ENCODE measurements around the gene SHLD3.

Gene SHLD3

GRCh38 chr5:65651144-65651543 lies 26.3 kb downstream of the SHLD3 start (continued):
- TF ChIP-seq MZF1 (tag by site-specific recombination; IDR thresholded peaks at IDR 0.05; ENCODE audit: borderline replicate concordance) (no peak), ZNF514 (tag by site-specific recombination; IDR thresholded peaks at IDR 0.05) (no peak)

GRCh38 chr5:65654713-65655112 lies 29.9 kb downstream of the SHLD3 start:
- H3K36me3 ChIP-seq (ENCODE audit: control insufficient read depth in 2 of 2, insufficient read depth in 1 of 2, low read length in 2 of 2), result peaks cover 0 to 20% of the 10 kb centered on the region in 2 experiments; a peak in 2 of 3 replicates
- no peaks in the 10 kb centered on the region for H3K9me3 ChIP-seq (ENCODE audit: control insufficient read depth, insufficient read depth, low read depth, low read length)
- H3K27ac ChIP-seq (ENCODE audit: extremely low read depth, low read depth, low read length), result no peak overlapping the region
- CTCF ChIA-PET, result no interaction called here
- no peak overlapping the region for H3K4me3 ChIP-seq (ENCODE audit: low read depth, low read length)
- no peak for TF ChIP-seq ZNF10 (tag by site-specific recombination; IDR thresholded peaks at IDR 0.05)
- no peak for TF ChIP-seq PRDM4 (tag by site-specific recombination; IDR thresholded peaks at IDR 0.05)
- TF ChIP-seq OVOL3 (tag by site-specific recombination; IDR thresholded peaks at IDR 0.05), result no peak
- TF ChIP-seq ZNF621 (tag by site-specific recombination; IDR thresholded peaks at IDR 0.05), result no peak
- no peak for TF ChIP-seq ZNF132 (tag by site-specific recombination; IDR thresholded peaks at IDR 0.05; ENCODE audit: borderline replicate concordance)
- TF ChIP-seq, protein P1, sequence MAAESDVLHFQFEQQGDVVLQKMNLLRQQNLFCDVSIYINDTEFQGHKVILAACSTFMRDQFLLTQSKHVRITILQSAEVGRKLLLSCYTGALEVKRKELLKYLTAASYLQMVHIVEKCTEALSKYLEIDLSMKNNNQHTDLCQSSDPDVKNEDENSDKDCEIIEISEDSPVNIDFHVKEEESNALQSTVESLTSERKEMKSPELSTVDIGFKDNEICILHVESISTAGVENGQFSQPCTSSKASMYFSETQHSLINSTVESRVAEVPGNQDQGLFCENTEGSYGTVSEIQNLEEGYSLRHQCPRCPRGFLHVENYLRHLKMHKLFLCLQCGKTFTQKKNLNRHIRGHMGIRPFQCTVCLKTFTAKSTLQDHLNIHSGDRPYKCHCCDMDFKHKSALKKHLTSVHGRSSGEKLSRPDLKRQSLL (tag by site-specific recombination; IDR thresholded peaks at IDR 0.05), result no peak
- no peak for TF ChIP-seq ZNF311 (tag by site-specific recombination; IDR thresholded peaks at IDR 0.05; ENCODE audit: borderline replicate concordance)
- TF ChIP-seq, protein P2, sequence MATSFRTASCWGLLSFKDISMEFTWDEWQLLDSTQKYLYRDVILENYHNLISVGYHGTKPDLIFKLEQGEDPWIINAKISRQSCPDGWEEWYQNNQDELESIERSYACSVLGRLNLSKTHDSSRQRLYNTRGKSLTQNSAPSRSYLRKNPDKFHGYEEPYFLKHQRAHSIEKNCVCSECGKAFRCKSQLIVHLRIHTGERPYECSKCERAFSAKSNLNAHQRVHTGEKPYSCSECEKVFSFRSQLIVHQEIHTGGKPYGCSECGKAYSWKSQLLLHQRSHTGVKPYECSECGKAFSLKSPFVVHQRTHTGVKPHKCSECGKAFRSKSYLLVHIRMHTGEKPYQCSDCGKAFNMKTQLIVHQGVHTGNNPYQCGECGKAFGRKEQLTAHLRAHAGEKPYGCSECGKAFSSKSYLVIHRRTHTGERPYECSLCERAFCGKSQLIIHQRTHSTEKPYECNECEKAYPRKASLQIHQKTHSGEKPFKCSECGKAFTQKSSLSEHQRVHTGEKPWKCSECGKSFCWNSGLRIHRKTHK (tag by site-specific recombination; IDR thresholded peaks at IDR 0.05), result no peak
- no peak for TF ChIP-seq ZNF548 (tag by site-specific recombination; IDR thresholded peaks at IDR 0.05)
- TF ChIP-seq, protein P3, sequence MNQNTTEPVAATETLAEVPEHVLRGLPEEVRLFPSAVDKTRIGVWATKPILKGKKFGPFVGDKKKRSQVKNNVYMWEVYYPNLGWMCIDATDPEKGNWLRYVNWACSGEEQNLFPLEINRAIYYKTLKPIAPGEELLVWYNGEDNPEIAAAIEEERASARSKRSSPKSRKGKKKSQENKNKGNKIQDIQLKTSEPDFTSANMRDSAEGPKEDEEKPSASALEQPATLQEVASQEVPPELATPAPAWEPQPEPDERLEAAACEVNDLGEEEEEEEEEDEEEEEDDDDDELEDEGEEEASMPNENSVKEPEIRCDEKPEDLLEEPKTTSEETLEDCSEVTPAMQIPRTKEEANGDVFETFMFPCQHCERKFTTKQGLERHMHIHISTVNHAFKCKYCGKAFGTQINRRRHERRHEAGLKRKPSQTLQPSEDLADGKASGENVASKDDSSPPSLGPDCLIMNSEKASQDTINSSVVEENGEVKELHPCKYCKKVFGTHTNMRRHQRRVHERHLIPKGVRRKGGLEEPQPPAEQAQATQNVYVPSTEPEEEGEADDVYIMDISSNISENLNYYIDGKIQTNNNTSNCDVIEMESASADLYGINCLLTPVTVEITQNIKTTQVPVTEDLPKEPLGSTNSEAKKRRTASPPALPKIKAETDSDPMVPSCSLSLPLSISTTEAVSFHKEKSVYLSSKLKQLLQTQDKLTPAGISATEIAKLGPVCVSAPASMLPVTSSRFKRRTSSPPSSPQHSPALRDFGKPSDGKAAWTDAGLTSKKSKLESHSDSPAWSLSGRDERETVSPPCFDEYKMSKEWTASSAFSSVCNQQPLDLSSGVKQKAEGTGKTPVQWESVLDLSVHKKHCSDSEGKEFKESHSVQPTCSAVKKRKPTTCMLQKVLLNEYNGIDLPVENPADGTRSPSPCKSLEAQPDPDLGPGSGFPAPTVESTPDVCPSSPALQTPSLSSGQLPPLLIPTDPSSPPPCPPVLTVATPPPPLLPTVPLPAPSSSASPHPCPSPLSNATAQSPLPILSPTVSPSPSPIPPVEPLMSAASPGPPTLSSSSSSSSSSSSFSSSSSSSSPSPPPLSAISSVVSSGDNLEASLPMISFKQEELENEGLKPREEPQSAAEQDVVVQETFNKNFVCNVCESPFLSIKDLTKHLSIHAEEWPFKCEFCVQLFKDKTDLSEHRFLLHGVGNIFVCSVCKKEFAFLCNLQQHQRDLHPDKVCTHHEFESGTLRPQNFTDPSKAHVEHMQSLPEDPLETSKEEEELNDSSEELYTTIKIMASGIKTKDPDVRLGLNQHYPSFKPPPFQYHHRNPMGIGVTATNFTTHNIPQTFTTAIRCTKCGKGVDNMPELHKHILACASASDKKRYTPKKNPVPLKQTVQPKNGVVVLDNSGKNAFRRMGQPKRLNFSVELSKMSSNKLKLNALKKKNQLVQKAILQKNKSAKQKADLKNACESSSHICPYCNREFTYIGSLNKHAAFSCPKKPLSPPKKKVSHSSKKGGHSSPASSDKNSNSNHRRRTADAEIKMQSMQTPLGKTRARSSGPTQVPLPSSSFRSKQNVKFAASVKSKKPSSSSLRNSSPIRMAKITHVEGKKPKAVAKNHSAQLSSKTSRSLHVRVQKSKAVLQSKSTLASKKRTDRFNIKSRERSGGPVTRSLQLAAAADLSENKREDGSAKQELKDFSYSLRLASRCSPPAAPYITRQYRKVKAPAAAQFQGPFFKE (tag by site-specific recombination; IDR thresholded peaks at IDR 0.05; ENCODE audit: borderline replicate concordance), result no peak
- no peak for TF ChIP-seq ZNF302 (tag by site-specific recombination; IDR thresholded peaks at IDR 0.05; ENCODE audit: low read depth)
- no peak for TF ChIP-seq ZNF701 (tag by site-specific recombination; IDR thresholded peaks at IDR 0.05)
- no peak for TF ChIP-seq ZNF239 (tag by site-specific recombination; IDR thresholded peaks at IDR 0.05)
- no peak for TF ChIP-seq ZNF202 (tag by site-specific recombination; IDR thresholded peaks at IDR 0.05; ENCODE audit: borderline replicate concordance)
- TF ChIP-seq BCL11B (tag by site-specific recombination; IDR thresholded peaks at IDR 0.05; ENCODE audit: low read depth), result no peak
- POLR2A ChIA-PET, result interaction anchor here (0.6 kb wide), 1 partner anchor 69 kb away, joined by 4 read pairs; no protein-coding TSS in a partner anchor
- H3K4me1 ChIP-seq (ENCODE audit: control insufficient read depth, insufficient read depth, low read length), result no peaks in the 10 kb centered on the region

Data from HEK293 (cell line).